Hepatocyte (in vitro differentiated cells): Measurements from ENCODE around the gene EMILIN1.

Experiments used
- EZH2 ChIP-seq: fragments of 200-600 bp; sonication (generic); IDR thresholded peaks from 2 replicates; pipeline ENCODE4 v1.6.1; 2016; ENCODE audit warnings: antibody characterized with exemption, mild to moderate bottlenecking, borderline replicate concordance
- EZH2phosphoT487 ChIP-seq: fragments of 200-600 bp; sonication (generic); IDR thresholded peaks from one replicate; pipeline ENCODE4 v1.6.1; 2018; ENCODE audit warnings: antibody characterized with exemption, mild to moderate bottlenecking, low read depth, moderate library complexity; ENCODE audit not compliant: unreplicated experiment, severe bottlenecking
- TF ChIP-seq, protein P1 (sequence below): fragments of 200-600 bp; sonication (generic); IDR thresholded peaks from 2 replicates; pipeline ENCODE4 v1.5.1; 2016; ENCODE audit warnings: antibody characterized with exemption, mild to moderate bottlenecking; ENCODE audit not compliant: poor library complexity

DNA sequence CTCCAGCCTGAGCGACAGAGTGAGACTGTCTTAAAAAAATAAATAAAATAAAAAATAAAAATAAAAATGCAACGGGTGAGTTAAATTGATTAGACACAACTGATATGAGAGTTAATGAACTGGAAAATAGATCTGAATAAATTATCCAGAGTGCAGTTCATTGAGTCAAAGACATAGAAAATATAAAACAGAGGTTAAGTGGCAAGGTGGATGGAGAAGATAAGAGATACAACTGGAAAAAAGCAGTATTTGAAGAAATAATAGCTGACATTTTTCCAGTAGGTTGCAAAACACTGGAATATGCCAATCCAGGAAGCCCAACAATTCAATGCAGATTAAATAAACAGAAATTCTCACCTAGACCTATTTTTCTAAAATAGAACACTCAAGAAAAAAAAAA is 29.8 kb downstream of the EMILIN1 start:
- TF ChIP-seq, protein P1, sequence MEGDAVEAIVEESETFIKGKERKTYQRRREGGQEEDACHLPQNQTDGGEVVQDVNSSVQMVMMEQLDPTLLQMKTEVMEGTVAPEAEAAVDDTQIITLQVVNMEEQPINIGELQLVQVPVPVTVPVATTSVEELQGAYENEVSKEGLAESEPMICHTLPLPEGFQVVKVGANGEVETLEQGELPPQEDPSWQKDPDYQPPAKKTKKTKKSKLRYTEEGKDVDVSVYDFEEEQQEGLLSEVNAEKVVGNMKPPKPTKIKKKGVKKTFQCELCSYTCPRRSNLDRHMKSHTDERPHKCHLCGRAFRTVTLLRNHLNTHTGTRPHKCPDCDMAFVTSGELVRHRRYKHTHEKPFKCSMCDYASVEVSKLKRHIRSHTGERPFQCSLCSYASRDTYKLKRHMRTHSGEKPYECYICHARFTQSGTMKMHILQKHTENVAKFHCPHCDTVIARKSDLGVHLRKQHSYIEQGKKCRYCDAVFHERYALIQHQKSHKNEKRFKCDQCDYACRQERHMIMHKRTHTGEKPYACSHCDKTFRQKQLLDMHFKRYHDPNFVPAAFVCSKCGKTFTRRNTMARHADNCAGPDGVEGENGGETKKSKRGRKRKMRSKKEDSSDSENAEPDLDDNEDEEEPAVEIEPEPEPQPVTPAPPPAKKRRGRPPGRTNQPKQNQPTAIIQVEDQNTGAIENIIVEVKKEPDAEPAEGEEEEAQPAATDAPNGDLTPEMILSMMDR = no peak
- TF ChIP-seq EZH2phosphoT487 (no peak), EZH2 (no peak)
